Lung microvascular endothelial cell (primary cell): ENCODE data around the gene MAPK12. TPM values are rescaled to one million over a fixed set of nuclear protein-coding genes. Genes with fewer than 3 reads are reported as not detected.

Experiments
- DNase-seq, 2 donors: peaks; one replicate each; pipeline versions ENCODE4 v3.0.0 to v3.0.0-alpha.2; 2010; ENCODE audit warnings: low read depth in 2 of 2
- total RNA-seq: library from RNA; depleted of rRNA; stranded (reverse); fragments of >200 nt; gene quantifications from 2 replicates; pipeline ENCODE4 v1.2.1, GENCODE V29; 2014

Gene MAPK12
- total RNA-seq, 1 donor from 2014 or later: 53.6 TPM

- no peak for DNase-seq
Observed at GRCh38 chr22:50253046-50253915, 8.2 kb downstream of the MAPK12 start.

GRCh38 chr22:50252082-50253045 is 9.1 kb downstream of the MAPK12 start:
- DNase-seq: peak; percentile 74 to 78

- no peak for DNase-seq
Observed at GRCh38 chr22:50251477-50252081, 9.9 kb downstream of the MAPK12 start.

- DNase-seq: peak; percentile 78 to 80
Observed at GRCh38 chr22:50250555-50251476, 10.7 kb downstream of the MAPK12 start, which contains the start of gene HDAC10. HDAC10 (minus strand) TSS chr22:50251265; CDS start chr22:50251032, 233 bp downstream.

GRCh38 chr22:50250249-50250554 is 11.3 kb downstream of the MAPK12 start:
- DNase-seq: no peak

GRCh38 chr22:50249341-50250248 is 11.9 kb downstream of the MAPK12 start:
- DNase-seq: no peak

GRCh38 chr22:50248196-50249081 is 13.0 kb downstream of the MAPK12 start:
- DNase-seq: no peak

- DNase-seq: peak; percentile 82 to 91
Observed at GRCh38 chr22:50247748-50248147, 13.7 kb downstream of the MAPK12 start.

- no peak for DNase-seq
Observed at GRCh38 chr22:50246242-50247175, 15.0 kb downstream of the MAPK12 start.

GRCh38 chr22:50245214-50246072 is 16.0 kb downstream of the MAPK12 start:
- DNase-seq: no peak

- peak; percentile 94 to 97 for DNase-seq
Observed at GRCh38 chr22:50244420-50245213, 16.9 kb downstream of the MAPK12 start, which contains the start of gene TUBGCP6. TUBGCP6 (minus strand) TSS chr22:50245023; CDS start chr22:50244459, 564 bp downstream.

- peak in 1 of 2 donors; percentile 38 for DNase-seq
Observed at GRCh38 chr22:50243685-50244419, 17.6 kb downstream of the MAPK12 start.

- no peak for DNase-seq
Observed at GRCh38 chr22:50242406-50242949, 19.0 kb downstream of the MAPK12 start.

GRCh38 chr22:50238755-50239154 is 22.7 kb downstream of the MAPK12 start:
- DNase-seq: peak; percentile 39 to 42
